Gastrocnemius medialis (tissue), 4 donors: ENCODE data around the gene CARMIL1.

ENCODE experiments used
- POLR2A ChIP-seq, 2 donors: fragments of 450-650 bp; IDR thresholded peaks; one replicate each; pipeline ENCODE4 v1.6.1; 2017; ENCODE audit warnings: antibody characterized with exemption in 2 of 2, mild to moderate bottlenecking in 2 of 2, moderate library complexity in 2 of 2
- TF ChIP-seq, protein P1 (sequence below), 5 experiments: fragments of 450-650 bp in 3 of 5; fragments of 200-600 bp in 2 of 5; sonication (generic) in 2 of 5; IDR thresholded peaks in 4 of 5; conservative IDR thresholded peaks in 1 of 5; 1 replicate in 4 of 5; 2 replicates in 1 of 5; pipeline ENCODE4 v1.5.1; 2016 to 2019; ENCODE audit warnings: antibody characterized with exemption in 5 of 5, mild to moderate bottlenecking in 3 of 5, moderate library complexity in 3 of 5

GRCh38 chr6:25576919-25577318 lies 297.7 kb downstream of the CARMIL1 start:
- TF ChIP-seq, protein P1, sequence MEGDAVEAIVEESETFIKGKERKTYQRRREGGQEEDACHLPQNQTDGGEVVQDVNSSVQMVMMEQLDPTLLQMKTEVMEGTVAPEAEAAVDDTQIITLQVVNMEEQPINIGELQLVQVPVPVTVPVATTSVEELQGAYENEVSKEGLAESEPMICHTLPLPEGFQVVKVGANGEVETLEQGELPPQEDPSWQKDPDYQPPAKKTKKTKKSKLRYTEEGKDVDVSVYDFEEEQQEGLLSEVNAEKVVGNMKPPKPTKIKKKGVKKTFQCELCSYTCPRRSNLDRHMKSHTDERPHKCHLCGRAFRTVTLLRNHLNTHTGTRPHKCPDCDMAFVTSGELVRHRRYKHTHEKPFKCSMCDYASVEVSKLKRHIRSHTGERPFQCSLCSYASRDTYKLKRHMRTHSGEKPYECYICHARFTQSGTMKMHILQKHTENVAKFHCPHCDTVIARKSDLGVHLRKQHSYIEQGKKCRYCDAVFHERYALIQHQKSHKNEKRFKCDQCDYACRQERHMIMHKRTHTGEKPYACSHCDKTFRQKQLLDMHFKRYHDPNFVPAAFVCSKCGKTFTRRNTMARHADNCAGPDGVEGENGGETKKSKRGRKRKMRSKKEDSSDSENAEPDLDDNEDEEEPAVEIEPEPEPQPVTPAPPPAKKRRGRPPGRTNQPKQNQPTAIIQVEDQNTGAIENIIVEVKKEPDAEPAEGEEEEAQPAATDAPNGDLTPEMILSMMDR (IDR thresholded peaks at IDR 0.05 in 4 of 5, conservative IDR thresholded peaks at IDR 0.05 in 1 of 5): no peak
- TF ChIP-seq POLR2A (IDR thresholded peaks at IDR 0.05): no peak
